IMR-90 (cell line): ENCODE results near the gene LRP1B. TPM values are rescaled to one million over a fixed set of nuclear protein-coding genes. Genes with fewer than 3 reads are reported as not detected.

Experiments
- ATAC-seq: fragments of 200-7000 bp; cut with Tn5 transposase; 2 replicates; pipeline ENCODE4 v1.9.1; 2020; ENCODE audit warnings: low read depth, mild to moderate bottlenecking, moderate library complexity
- BruUV-seq: library from RNA; stranded (reverse); fragments of 400-500 nt; replicated peaks from 2 replicates; lab custom pipeline; 2021; lab: Mats Ljungman, UMichigan
- CTCF ChIA-PET: fragments of 300-600 bp; formaldehyde crosslinking; extraction: SDS; loops from one replicate; lab custom pipeline; 2021; ENCODE audit warnings: antibody characterized with exemption; lab: Yijun Ruan, JAX
- POLR2A ChIA-PET: fragments of 300-600 bp; sonication (Branson Sonifier 250); formaldehyde crosslinking; loops from one replicate; lab custom pipeline; 2022; ENCODE audit warnings: antibody characterized with exemption; ENCODE audit not compliant: unreplicated experiment; lab: Charles Lee
- DNase-seq: peaks from one replicate; pipeline ENCODE4 v3.0.0; 2013
- H2AFZ ChIP-seq: replicated peaks from 2 replicates; pipeline ENCODE3; 2013; ENCODE audit warnings: low read length, mild to moderate bottlenecking; ENCODE audit not compliant: poor library complexity
- H2AK5ac ChIP-seq: 2 replicates; pipeline ENCODE4 v1.6.1; 2013; ENCODE audit warnings: low read depth, low read length, inconsistent platforms
- H2AK9ac ChIP-seq: replicated peaks from 2 replicates; pipeline ENCODE3; 2013; ENCODE audit warnings: mild to moderate bottlenecking, low read depth, low read length, moderate library complexity; ENCODE audit not compliant: poor library complexity
- H2BK120ac ChIP-seq: 2 replicates; pipeline ENCODE4 v1.6.1; 2013; ENCODE audit warnings: low read depth, low read length, inconsistent platforms
- H2BK15ac ChIP-seq: 3 replicates; pipeline ENCODE4 v1.6.1; 2013; ENCODE audit warnings: low read depth, low read length, inconsistent platforms
- H2BK20ac ChIP-seq: 2 replicates; pipeline ENCODE4 v1.6.1; 2013; ENCODE audit warnings: low read depth, mild to moderate bottlenecking, inconsistent platforms, low read length, moderate library complexity
- H2BK5ac ChIP-seq: 2 replicates; pipeline ENCODE4 v1.6.1; 2013; ENCODE audit warnings: mild to moderate bottlenecking, low read depth, low read length, inconsistent platforms; ENCODE audit not compliant: poor library complexity, severe bottlenecking
- H3K14ac ChIP-seq: replicated peaks from 2 replicates; pipeline ENCODE4 v1.6.1; 2013; ENCODE audit warnings: low read depth, low read length, inconsistent platforms
- H3K18ac ChIP-seq: 2 replicates; pipeline ENCODE4 v1.6.1; 2013; ENCODE audit warnings: low read depth, low read length, control low read depth
- H3K23ac ChIP-seq: 2 replicates; pipeline ENCODE4 v1.6.1; 2013; ENCODE audit warnings: low read depth, low read length, inconsistent platforms
- H3K27ac ChIP-seq: 2 replicates; pipeline ENCODE4 v1.5.1; 2013; ENCODE audit warnings: mild to moderate bottlenecking, control low read depth, low read length; ENCODE audit not compliant: insufficient read depth
- H3K27me3 ChIP-seq: 2 replicates; pipeline ENCODE4 v1.6.1; 2013; ENCODE audit warnings: low read length; ENCODE audit not compliant: control insufficient read depth, insufficient read depth
- H3K36me3 ChIP-seq: 2 replicates; pipeline ENCODE4 v1.6.1; 2013; ENCODE audit warnings: low read length, mixed read lengths; ENCODE audit not compliant: control insufficient read depth, insufficient read depth
- H3K4ac ChIP-seq: 2 replicates; pipeline ENCODE4 v1.6.1; 2013; ENCODE audit warnings: low read depth, low read length, inconsistent platforms
- H3K4me1 ChIP-seq: 2 replicates; pipeline ENCODE4 v1.6.1; 2013; ENCODE audit warnings: low read length, mixed read lengths; ENCODE audit not compliant: control insufficient read depth, insufficient read depth
- H3K4me2 ChIP-seq: 2 replicates; pipeline ENCODE4 v1.6.1; 2013; ENCODE audit warnings: low read depth, mild to moderate bottlenecking, control low read depth, low read length, moderate library complexity
- H3K4me3 ChIP-seq: 2 replicates; pipeline ENCODE4 v1.5.1; 2013; ENCODE audit warnings: low read depth, mild to moderate bottlenecking, control low read depth, low read length, moderate library complexity; ENCODE audit not compliant: insufficient read depth
- H3K56ac ChIP-seq: 2 replicates; pipeline ENCODE4 v1.6.1; 2013; ENCODE audit warnings: low read length, inconsistent platforms; ENCODE audit not compliant: insufficient read depth; ENCODE audit errors: extremely low read depth
- H3K79me1 ChIP-seq, 2 experiments: 2 replicates each; pipeline ENCODE4 v1.6.1; 2013; ENCODE audit warnings: low read length in 2 of 2, inconsistent platforms in 1 of 2, low read depth in 1 of 2
- H3K9ac ChIP-seq: 2 replicates; pipeline ENCODE4 v1.6.1; 2013; ENCODE audit warnings: low read depth, low read length, control low read depth
- H3K9me1 ChIP-seq: 2 replicates; pipeline ENCODE4 v1.6.1; 2013; ENCODE audit warnings: low read length, inconsistent platforms; ENCODE audit not compliant: insufficient read depth
- H3K9me3 ChIP-seq: 2 replicates; pipeline ENCODE4 v1.6.1; 2013; ENCODE audit warnings: low read length; ENCODE audit not compliant: control insufficient read depth, insufficient read depth
- H4K20me1 ChIP-seq: 2 replicates; pipeline ENCODE4 v1.6.1; 2013; ENCODE audit warnings: low read length, inconsistent platforms; ENCODE audit not compliant: insufficient read depth
- H4K5ac ChIP-seq: 2 replicates; pipeline ENCODE4 v1.6.1; 2013; ENCODE audit warnings: mild to moderate bottlenecking, low read depth, low read length, control low read depth
- H4K8ac ChIP-seq, 2 experiments: 2 replicates each; pipeline ENCODE4 v1.6.1; 2013; ENCODE audit warnings: low read depth in 2 of 2, low read length in 2 of 2, control low read depth in 1 of 2, inconsistent platforms in 1 of 2
- H4K91ac ChIP-seq: 2 replicates; pipeline ENCODE4 v1.6.1; 2013; ENCODE audit warnings: low read depth, low read length, inconsistent platforms; ENCODE audit not compliant: insufficient read depth
- BHLHE40 ChIP-seq: fragments of 150-350 bp; IDR thresholded peaks from 2 replicates; pipeline ENCODE4 v1.6.1; 2016; ENCODE audit warnings: mild to moderate bottlenecking, low read depth, low read length
- CHD1 ChIP-seq: IDR thresholded peaks from 2 replicates; pipeline ENCODE4 v1.6.1; 2012; ENCODE audit warnings: low read depth, low read length, improper control_type of control experiment
- FOS ChIP-seq: fragments of 150-350 bp; IDR thresholded peaks from 2 replicates; pipeline ENCODE4 v1.6.1; 2016; ENCODE audit warnings: low read depth, low read length
- MAFK ChIP-seq: IDR thresholded peaks from 2 replicates; pipeline ENCODE4 v1.6.1; 2012; ENCODE audit warnings: low read depth, low read length, improper control_type of control experiment
- RAD21 ChIP-seq: IDR thresholded peaks from 2 replicates; pipeline ENCODE4 v1.6.1; 2012; ENCODE audit warnings: low read length, improper control_type of control experiment
- RCOR1 ChIP-seq: IDR thresholded peaks from 2 replicates; pipeline ENCODE4 v1.6.1; 2012; ENCODE audit warnings: mild to moderate bottlenecking, low read length, improper control_type of control experiment; ENCODE audit not compliant: insufficient replicate concordance
- RFX5 ChIP-seq: IDR thresholded peaks from 2 replicates; pipeline ENCODE4 v1.8.0; 2012; ENCODE audit warnings: low read depth, mild to moderate bottlenecking, low read length, moderate library complexity
- WGBS, 2 experiments: methylation state at CpG; one replicate each; pipeline versions ENCODE4 v1.1.5 to v1.1.7; 2013; ENCODE audit warnings: missing lambda C conversion rate in 2 of 2; ENCODE audit not compliant: insufficient read length in 1 of 2; ENCODE audit errors: extremely low coverage in 2 of 2; 5-methylcytosine and 5-hydroxymethylcytosine counted together
- dilution Hi-C: fragments of 300-500 bp; cut with HindIII; formaldehyde crosslinking; loops from one replicate; pipeline ENCODE4 v1.14.3; 2018; ENCODE audit warnings: low sequenced_read_pairs; ENCODE audit not compliant: unreplicated experiment
- in situ Hi-C: fragments of 300-500 bp; cut with MboI; formaldehyde crosslinking; loops from 3 replicates; pipeline ENCODE4 v1.14.3; 2019; ENCODE audit warnings: low sequenced_read_pairs, inconsistent platforms, mixed read lengths
- intact Hi-C: fragments of 100-400 bp; cut with micrococcal nuclease; formaldehyde crosslinking; loops from 2 replicates; pipeline ENCODE4 v1.10.0; 2022
- polyA plus RNA-seq, 3 experiments: library from polyadenylated mRNA; depleted of rRNA; stranded (reverse); fragments of >200 nt; gene quantifications; 2 replicates each; pipeline ENCODE4 v1.2.3, GENCODE V29; 2012; ENCODE audit warnings: low replicate concordance in 1 of 3
- total RNA-seq: library from RNA; depleted of rRNA; stranded (reverse); fragments of >200 nt; gene quantifications from 2 replicates; pipeline ENCODE4 v1.2.3, GENCODE V29; 2012
- TF ChIP-seq, protein P1 (sequence below): conservative IDR thresholded peaks from 2 replicates; pipeline ENCODE4 v1.5.1; 2012; ENCODE audit warnings: mild to moderate bottlenecking, low read depth, low read length, improper control_type of control experiment

The LRP1B gene
- total and polyA plus RNA-seq, 2 of the 4 experiments (the other 2 are of a cell fraction), result under 0.01 to 0.02 TPM

DNA sequence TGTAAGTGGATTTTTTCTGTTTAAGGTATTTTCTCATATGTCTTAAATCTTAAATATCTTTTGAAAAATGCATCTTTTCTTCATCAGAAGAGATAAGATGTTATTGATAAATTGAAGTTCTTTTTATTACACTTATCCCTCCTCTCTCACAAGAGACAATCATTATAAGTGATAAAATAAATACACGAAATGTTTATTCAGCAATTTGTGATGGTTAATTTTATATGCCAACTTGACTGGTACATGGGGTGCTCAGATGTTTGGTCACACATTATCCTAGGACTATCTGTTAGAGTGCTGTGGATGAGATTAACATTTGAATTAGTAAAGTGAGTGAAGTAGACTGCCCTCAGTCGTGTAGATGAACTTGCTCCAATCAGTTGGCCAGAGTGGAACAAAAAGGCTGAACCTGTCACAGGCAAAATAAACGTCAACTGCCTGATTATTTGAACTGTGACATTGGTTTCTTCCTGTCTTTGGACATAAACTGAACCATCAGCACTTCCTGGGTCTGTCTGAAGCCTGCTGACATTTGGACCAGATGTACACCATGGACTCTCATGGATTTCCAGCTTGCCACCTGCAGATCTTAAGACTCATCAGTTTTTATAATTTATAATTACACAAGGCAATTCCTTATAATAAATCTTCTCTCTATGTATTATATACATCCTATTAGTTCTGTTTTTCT lies 1126.7 kb downstream of the LRP1B start:
- Histone ChIP-seq H3K9ac (no peak overlapping the region), H3K4me3 (no peak overlapping the region), H3K27me3 (no peaks in the 10 kb centered on the region), H3K4ac (no peak overlapping the region), H3K79me1 (no peaks in the 10 kb centered on the region), H2BK20ac (0 out of 2 replicates have a peak overlapping the region, but pooled peaks have one; percentile 10), H3K14ac (no peak overlapping the region), H3K9me3 (no peaks in the 10 kb centered on the region), H4K5ac (no peak overlapping the region), H3K4me2 (no peak overlapping the region), H2AFZ (peak overlapping the region; percentile 49), H3K27ac (no peak overlapping the region), H2AK9ac (no peak overlapping the region), H3K9me1 (no peaks in the 10 kb centered on the region), H2BK5ac (no peak overlapping the region), H3K56ac (no peak overlapping the region), H4K20me1 (no peaks in the 10 kb centered on the region), H3K4me1 (no peaks in the 10 kb centered on the region), H3K18ac (no peak overlapping the region), H2AK5ac (no peak overlapping the region), H3K36me3 (no peaks in the 10 kb centered on the region), H2BK15ac (no peak overlapping the region), H2BK120ac (no peak overlapping the region), H3K23ac (no peak overlapping the region), H4K8ac (no peak overlapping the region), H4K91ac (no peak overlapping the region)
- no TSS peak for BruUV-seq
- CTCF ChIA-PET, result no interaction called here
- dilution Hi-C loops, result no loop called here
- WGBS, 2 experiments, result 11% methylated on average over 1 of the region's 3 CpGs; no CpG with 5 or more reads in 1 of the 2 experiments
- TF ChIP-seq RFX5 (no peak), BHLHE40 (no peak), FOS (no peak), MAFK (no peak), RCOR1 (no peak), RAD21 (no peak), CHD1 (no peak)
- TF ChIP-seq, protein P1, sequence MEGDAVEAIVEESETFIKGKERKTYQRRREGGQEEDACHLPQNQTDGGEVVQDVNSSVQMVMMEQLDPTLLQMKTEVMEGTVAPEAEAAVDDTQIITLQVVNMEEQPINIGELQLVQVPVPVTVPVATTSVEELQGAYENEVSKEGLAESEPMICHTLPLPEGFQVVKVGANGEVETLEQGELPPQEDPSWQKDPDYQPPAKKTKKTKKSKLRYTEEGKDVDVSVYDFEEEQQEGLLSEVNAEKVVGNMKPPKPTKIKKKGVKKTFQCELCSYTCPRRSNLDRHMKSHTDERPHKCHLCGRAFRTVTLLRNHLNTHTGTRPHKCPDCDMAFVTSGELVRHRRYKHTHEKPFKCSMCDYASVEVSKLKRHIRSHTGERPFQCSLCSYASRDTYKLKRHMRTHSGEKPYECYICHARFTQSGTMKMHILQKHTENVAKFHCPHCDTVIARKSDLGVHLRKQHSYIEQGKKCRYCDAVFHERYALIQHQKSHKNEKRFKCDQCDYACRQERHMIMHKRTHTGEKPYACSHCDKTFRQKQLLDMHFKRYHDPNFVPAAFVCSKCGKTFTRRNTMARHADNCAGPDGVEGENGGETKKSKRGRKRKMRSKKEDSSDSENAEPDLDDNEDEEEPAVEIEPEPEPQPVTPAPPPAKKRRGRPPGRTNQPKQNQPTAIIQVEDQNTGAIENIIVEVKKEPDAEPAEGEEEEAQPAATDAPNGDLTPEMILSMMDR, result no peak
- no peak for DNase-seq
- intact Hi-C loops, result no loop called here
- POLR2A ChIA-PET, result no interaction called here
- ATAC-seq, result no peak
- in situ Hi-C loops, result no loop called here
